Activated T-cell treated with anti-CD3 and anti-CD28 coated beads, Interleukin-2, amount 50 U/mL, for 72 hours (primary cell): ENCODE results near the gene PIK3C3. TPM values are rescaled to one million over a fixed set of nuclear protein-coding genes. Genes with fewer than 3 reads are reported as not detected.

Experiments used
- ATAC-seq, 2 donors: fragments of 150-1000 bp; cut with Tn5 transposase; replicated peaks in 1 of 2; 2 replicates each; pipeline ENCODE4 v1.10.0; 2021; ENCODE audit warnings: moderate library complexity in 2 of 2, mild to moderate bottlenecking in 1 of 2
- DNase-seq, 2 donors: peaks; one replicate each; pipeline ENCODE4 v3.0.0; 2021 to 2022; ENCODE audit warnings: mixed read lengths in 1 of 2
- H3K27ac Mint-ChIP-seq: one replicate; pipeline ENCODE4 v1.8.0; 2022; ENCODE audit warnings: mild to moderate bottlenecking, moderate library complexity, mixed read lengths
- H3K27me3 Mint-ChIP-seq: one replicate; pipeline ENCODE4 v1.8.0; 2022; ENCODE audit warnings: low read depth, mixed read lengths
- H3K36me3 Mint-ChIP-seq, 2 donors: one replicate each; pipeline ENCODE4 v1.8.0; 2022; ENCODE audit warnings: mixed read lengths in 2 of 2, mild to moderate bottlenecking in 1 of 2; ENCODE audit not compliant: insufficient read depth in 2 of 2
- H3K4me1 Mint-ChIP-seq: one replicate; pipeline ENCODE4 v1.8.0; 2022; ENCODE audit warnings: low read depth, mixed read lengths
- H3K4me3 Mint-ChIP-seq, 2 donors: one replicate each; pipeline ENCODE4 v1.8.0; 2022; ENCODE audit warnings: mild to moderate bottlenecking in 2 of 2, mixed read lengths in 2 of 2, moderate library complexity in 2 of 2
- H3K9me3 Mint-ChIP-seq, 2 donors: one replicate each; pipeline ENCODE4 v1.8.0; 2022; ENCODE audit warnings: mixed read lengths in 2 of 2
- total RNA-seq, 2 donors: library from RNA; stranded (reverse); gene quantifications; one replicate each; pipeline ENCODE4 v1.2.3, GENCODE V29; 2022

Gene PIK3C3
- 10 to 100 TPM; 52.0 to 55.9 TPM for total RNA-seq

DNA sequence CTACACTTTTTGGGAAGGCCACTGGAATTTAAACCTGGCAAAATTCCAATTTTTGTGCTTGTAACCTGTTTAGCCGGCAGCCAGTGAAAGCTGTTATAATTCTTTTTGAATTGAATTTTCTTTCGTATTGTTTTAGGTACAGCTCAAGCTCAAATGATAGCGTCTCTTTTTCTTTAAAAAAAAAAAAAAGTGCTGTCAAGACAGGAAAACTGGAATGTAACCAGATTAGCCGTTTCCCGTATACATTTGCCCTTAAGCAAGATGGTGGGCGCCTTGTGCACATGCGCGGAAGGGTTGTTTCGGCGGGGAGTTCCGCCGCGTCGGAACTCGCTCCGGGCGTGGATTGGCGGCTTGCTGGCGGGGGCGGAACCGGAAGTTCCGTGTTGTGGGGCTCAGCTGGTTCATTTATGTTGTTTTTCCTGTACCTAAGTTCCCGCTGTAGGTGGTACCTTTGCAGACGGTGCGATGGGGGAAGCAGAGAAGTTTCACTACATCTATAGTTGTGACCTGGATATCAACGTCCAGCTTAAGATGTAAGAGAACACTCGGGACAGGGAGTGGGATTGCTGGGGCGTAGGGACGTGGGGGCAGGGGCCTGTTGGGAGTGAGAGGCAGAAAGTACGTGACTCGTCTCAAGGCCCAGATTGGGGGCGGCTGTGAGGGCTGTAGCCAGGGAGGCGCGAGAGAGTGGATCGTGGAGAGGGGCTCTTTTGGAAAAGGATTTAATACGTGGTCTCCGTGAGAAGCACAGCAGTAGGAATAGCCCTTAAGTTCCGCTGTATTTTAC lies at the start of gene PIK3C3:
Gene PIK3C3, plus strand, starts transcription at position 408 of the 787 bp plus-strand sequence. Its CDS starts 58 bp downstream, at position 466.
- peak; percentile 99 for ATAC-seq

DNA sequence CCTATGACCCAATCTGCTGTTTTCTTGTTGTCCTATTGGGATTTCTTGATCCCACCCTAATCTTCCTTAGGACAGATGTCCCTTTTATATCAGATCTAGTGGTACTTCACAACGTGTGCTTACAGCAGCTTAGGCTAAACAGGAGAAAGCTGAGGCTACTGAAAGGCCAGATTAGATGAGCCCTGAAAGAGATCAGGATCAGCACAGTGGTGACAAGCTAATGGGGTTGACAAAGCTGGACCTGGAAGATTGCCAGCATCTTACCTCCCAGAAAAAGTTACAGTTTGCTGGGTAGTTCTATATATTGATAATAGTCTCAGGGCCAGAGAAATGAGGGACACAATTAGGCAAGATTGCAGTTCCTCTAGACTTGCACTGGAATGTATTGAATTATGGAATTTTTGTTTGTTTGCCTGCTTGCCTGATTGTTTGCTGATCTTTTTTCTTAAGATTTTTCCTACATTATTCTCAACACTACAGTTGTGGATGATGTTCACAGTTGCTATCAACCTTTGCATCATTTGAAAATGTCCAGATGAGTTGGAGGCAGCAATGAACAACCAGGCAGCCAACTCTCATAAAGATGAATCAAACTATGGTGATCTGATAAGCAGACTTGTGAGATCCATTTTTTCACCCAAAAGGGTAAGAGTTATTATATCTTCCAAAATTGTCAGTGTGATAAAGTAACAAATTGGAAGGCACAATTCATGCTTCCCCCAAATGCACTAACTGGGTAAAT lies 49.1 kb upstream of the PIK3C3 start:
- Mint-ChIP-seq H3K27ac (no peak overlapping the region), H3K9me3 (no peaks in the 10 kb centered on the region), H3K4me3 (peak overlapping the region in 1 of 2 donors; percentile 71), H3K27me3 (peaks cover 12% of the 10 kb centered on the region), H3K4me1 (peaks cover 18% of the 10 kb centered on the region), H3K36me3 (no peaks in the 10 kb centered on the region)
- DNase-seq: no peak
- ATAC-seq: peak; percentile 49 to 74

More for the DNA sequence above, at the start of gene PIK3C3:
- DNase-seq: peak; percentile 95
- H3K27ac Mint-ChIP-seq: peak within 1 kb of the TSS; percentile 99
- peaks cover 25% of the 10 kb centered on the region for H3K4me1 Mint-ChIP-seq
- H3K27me3 Mint-ChIP-seq: no peaks in the 10 kb centered on the region
- peaks cover 8 to 15% of the 10 kb centered on the region in 2 donors for H3K36me3 Mint-ChIP-seq
- no peaks in the 10 kb centered on the region for H3K9me3 Mint-ChIP-seq
- H3K4me3 Mint-ChIP-seq: peak within 1 kb of the TSS; percentile 91 to 100

GRCh38 chr18:41906528-41907146 lies 48.4 kb upstream of the PIK3C3 start:
- Mint-ChIP-seq H3K9me3 (no peaks in the 10 kb centered on the region), H3K4me1 (peaks cover 18% of the 10 kb centered on the region), H3K27me3 (peaks cover 11% of the 10 kb centered on the region), H3K27ac (peak overlapping the region; percentile 85), H3K4me3 (peak overlapping the region; percentile 49 to 71), H3K36me3 (no peaks in the 10 kb centered on the region)
- peak; percentile 94 to 97 for ATAC-seq
- peak; percentile 36 to 50 for DNase-seq

- Mint-ChIP-seq H3K27me3 (peaks cover 23% of the 10 kb centered on the region), H3K27ac (no peak overlapping the region), H3K36me3 (no peaks in the 10 kb centered on the region), H3K4me1 (no peaks in the 10 kb centered on the region), H3K9me3 (no peaks in the 10 kb centered on the region), H3K4me3 (no peak overlapping the region)
- ATAC-seq (no peak), DNase-seq (no peak)
Observed at GRCh38 chr18:41917181-41917580, 37.9 kb upstream of the PIK3C3 start.

DNA sequence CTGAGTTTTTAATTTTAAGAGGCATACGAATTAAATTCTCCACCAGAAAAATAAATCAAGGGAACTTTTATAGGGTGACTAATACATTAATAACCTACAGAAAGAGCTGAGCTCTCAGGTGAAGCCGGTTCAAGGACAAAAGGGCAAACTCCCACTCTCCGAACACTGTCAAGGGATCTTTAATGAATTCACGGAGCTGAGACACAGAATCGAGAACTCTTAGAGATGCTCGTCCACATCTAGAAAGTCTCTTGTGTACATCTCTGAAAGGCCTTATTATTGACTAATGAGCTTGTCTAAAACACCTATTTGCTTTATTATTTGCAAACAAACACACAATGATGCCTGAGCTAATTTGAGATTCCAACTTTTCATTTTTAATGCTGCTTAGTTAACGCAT lies 33.3 kb upstream of the PIK3C3 start:
- no peak for DNase-seq
- no peaks in the 10 kb centered on the region for H3K9me3 Mint-ChIP-seq
- no peak for ATAC-seq
- no peaks in the 10 kb centered on the region for H3K4me1 Mint-ChIP-seq
- H3K36me3 Mint-ChIP-seq: peaks cover 0 to 2% of the 10 kb centered on the region in 2 donors
- no peak overlapping the region for H3K27ac Mint-ChIP-seq
- no peak overlapping the region for H3K4me3 Mint-ChIP-seq
- peaks cover 19% of the 10 kb centered on the region for H3K27me3 Mint-ChIP-seq

DNA sequence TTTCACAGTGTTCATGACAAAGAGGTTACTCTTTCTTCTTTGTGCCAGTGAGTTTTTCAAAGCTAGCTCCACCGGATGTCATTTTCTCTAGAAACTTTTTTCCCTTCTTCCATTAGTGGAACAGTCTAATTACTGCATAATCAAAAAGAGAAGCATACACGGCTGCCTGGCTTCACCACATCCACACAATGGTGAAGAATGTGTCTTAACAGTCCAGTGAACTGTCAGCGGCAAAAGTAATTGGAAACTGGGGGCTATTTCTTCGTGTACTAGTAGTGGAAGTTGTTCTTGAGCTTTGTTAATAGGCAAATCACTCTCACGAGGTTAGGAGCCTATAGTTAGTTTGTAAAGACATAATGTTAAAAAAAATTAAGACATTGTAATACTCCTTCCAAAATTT lies 32.9 kb upstream of the PIK3C3 start:
- Mint-ChIP-seq H3K9me3 (no peaks in the 10 kb centered on the region), H3K27ac (no peak overlapping the region), H3K36me3 (peaks cover 0 to 2% of the 10 kb centered on the region in 2 donors), H3K27me3 (peaks cover 19% of the 10 kb centered on the region), H3K4me1 (no peaks in the 10 kb centered on the region), H3K4me3 (no peak overlapping the region)
- no peak for ATAC-seq
- DNase-seq: no peak

DNA sequence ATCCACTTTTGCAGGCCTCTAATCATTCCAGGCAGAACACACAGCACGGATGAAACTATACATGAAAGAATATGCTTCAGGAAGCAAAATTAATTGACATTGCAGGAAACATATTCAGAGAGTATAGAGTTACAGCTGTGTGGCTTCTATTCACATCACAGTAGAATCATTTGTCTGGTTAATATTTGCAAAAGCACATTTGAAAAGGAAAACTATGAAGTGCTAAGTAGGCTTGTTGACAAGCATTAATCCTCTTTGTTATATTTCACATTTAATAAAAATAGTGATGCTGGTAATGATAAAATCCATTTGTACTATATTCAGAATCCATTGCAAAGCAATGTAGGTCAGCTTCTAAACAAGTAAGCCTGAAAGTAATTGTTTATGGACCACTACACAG lies 32.2 kb upstream of the PIK3C3 start:
- peaks cover 19% of the 10 kb centered on the region for H3K27me3 Mint-ChIP-seq
- no peaks in the 10 kb centered on the region for H3K9me3 Mint-ChIP-seq
- ATAC-seq (no peak), DNase-seq (no peak)
- peaks cover 0 to 2% of the 10 kb centered on the region in 2 donors for H3K36me3 Mint-ChIP-seq
- no peak overlapping the region for H3K27ac Mint-ChIP-seq
- no peak overlapping the region for H3K4me3 Mint-ChIP-seq
- no peaks in the 10 kb centered on the region for H3K4me1 Mint-ChIP-seq

DNA sequence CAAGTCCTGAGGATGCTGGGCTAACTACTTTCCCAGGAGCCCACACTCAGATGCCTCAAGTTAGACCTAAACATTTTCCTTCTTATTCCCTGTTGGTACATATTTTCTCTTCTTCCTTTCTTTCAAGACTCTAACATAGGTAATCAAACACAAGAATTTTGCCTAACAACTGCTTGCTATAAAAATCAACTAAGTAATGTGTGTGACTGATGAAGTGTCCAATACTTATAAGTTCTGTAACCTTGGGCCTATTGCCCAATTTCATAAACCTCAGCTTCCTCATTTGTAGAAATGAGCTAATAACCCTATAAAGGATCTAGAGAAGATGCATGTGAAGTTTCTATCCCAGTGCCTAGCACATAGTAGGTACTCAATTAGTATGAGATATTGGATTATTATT lies 31.6 kb upstream of the PIK3C3 start:
- no peak overlapping the region for H3K4me3 Mint-ChIP-seq
- H3K36me3 Mint-ChIP-seq: peaks cover 0 to 2% of the 10 kb centered on the region in 2 donors
- ATAC-seq (no peak), DNase-seq (no peak)
- peaks cover 13% of the 10 kb centered on the region for H3K27me3 Mint-ChIP-seq
- no peaks in the 10 kb centered on the region for H3K4me1 Mint-ChIP-seq
- no peak overlapping the region for H3K27ac Mint-ChIP-seq
- H3K9me3 Mint-ChIP-seq: no peaks in the 10 kb centered on the region

DNA sequence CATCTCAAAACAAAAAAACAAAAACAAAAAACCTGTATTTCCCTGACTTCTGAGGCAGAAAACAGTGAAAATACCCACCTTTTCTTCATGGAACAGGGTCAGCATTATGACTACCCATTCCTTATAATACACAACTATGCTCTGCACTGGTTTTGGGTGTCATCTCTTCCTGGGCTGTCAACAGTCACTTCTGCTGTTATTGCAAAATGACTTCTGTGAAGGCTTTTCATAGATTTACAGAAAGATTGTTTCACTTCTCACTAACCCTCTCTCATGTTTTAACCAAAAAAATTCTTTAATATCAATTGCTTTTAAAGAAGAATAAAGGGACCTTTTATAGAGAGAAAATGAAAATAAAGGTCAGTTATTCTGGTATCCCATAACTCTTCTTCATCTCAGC lies 26.5 kb upstream of the PIK3C3 start:
- no peaks in the 10 kb centered on the region for H3K4me1 Mint-ChIP-seq
- peaks cover 0 to 2% of the 10 kb centered on the region in 2 donors for H3K9me3 Mint-ChIP-seq
- peaks cover 11% of the 10 kb centered on the region for H3K27me3 Mint-ChIP-seq
- ATAC-seq (no peak), DNase-seq (no peak)
- H3K4me3 Mint-ChIP-seq: no peak overlapping the region
- H3K27ac Mint-ChIP-seq: no peak overlapping the region
- peaks cover 0 to 3% of the 10 kb centered on the region in 2 donors for H3K36me3 Mint-ChIP-seq

- DNase-seq (no peak), ATAC-seq (no peak)
- Mint-ChIP-seq H3K36me3 (peaks cover 0 to 2% of the 10 kb centered on the region in 2 donors), H3K4me1 (no peaks in the 10 kb centered on the region), H3K4me3 (no peak overlapping the region), H3K9me3 (peaks cover 0 to 2% of the 10 kb centered on the region in 2 donors), H3K27ac (no peak overlapping the region), H3K27me3 (peaks cover 13% of the 10 kb centered on the region)
Observed at GRCh38 chr18:41932899-41933298, 22.1 kb upstream of the PIK3C3 start.

GRCh38 chr18:41933778-41934177 lies 21.3 kb upstream of the PIK3C3 start:
- no peaks in the 10 kb centered on the region for H3K4me1 Mint-ChIP-seq
- peaks cover 0 to 2% of the 10 kb centered on the region in 2 donors for H3K9me3 Mint-ChIP-seq
- H3K27me3 Mint-ChIP-seq: peaks cover 13% of the 10 kb centered on the region
- peaks cover 0 to 2% of the 10 kb centered on the region in 2 donors for H3K36me3 Mint-ChIP-seq
- no peak for DNase-seq
- ATAC-seq: no peak
- H3K4me3 Mint-ChIP-seq: no peak overlapping the region
- no peak overlapping the region for H3K27ac Mint-ChIP-seq

DNA sequence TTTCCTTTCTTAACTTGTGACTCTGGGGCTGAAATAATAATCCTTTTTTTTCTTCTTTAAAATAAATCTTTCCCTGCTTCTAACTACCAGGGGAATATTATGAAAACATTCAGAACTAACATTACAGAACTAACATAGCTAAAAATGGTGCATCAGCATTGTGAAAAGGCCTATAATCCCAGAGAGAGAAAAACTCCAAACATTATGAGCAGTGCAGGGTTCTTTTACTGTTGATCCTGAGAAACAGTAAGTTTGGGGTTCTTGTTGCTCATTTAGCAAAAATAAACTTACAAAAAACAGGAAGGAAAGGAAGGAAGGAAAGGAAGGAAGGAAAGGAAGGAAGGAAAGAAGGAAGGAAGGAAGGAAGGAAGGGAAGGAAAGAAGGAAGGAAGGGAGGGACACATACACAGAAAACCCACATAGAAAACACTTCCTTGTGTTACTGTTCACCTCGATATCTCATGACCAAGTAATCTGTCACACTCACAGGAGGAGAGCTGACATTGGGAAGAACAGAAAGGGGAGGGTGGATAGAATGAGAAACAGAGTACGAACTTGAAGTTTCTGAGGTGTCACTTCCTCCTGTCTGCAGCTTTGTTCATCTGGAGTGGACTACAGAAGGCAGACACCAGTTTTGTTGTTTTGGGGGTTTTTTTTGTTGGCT lies 18.4 kb upstream of the PIK3C3 start:
- Mint-ChIP-seq H3K4me1 (no peaks in the 10 kb centered on the region), H3K27ac (no peak overlapping the region), H3K36me3 (peaks cover 0 to 2% of the 10 kb centered on the region in 2 donors), H3K9me3 (peaks cover 0 to 2% of the 10 kb centered on the region in 2 donors), H3K4me3 (peak overlapping the region in 1 of 2 donors; percentile 45), H3K27me3 (peaks cover 28% of the 10 kb centered on the region)
- ATAC-seq (no peak), DNase-seq (no peak)
